CD4-positive, alpha-beta T cell treated with Interleukin-17A for 4 hours (primary cell): ENCODE results near the gene B3GALT2.

Source experiments
- DNase-seq: peaks from one replicate; pipeline ENCODE4 v3.0.0-alpha.2; 2020; ENCODE audit warnings: mixed read lengths

The B3GALT2 gene

GRCh38 chr1:193181985-193182384, 4.4 kb downstream of the B3GALT2 start:
- peak; percentile 12 for DNase-seq

- DNase-seq: no peak
Observed at GRCh38 chr1:193181536-193181935, 4.9 kb downstream of the B3GALT2 start.

GRCh38 chr1:193179094-193179493, 7.3 kb downstream of the B3GALT2 start:
- no peak for DNase-seq

GRCh38 chr1:193176788-193177187, 9.6 kb downstream of the B3GALT2 start:
- no peak for DNase-seq

- no peak for DNase-seq
Observed at GRCh38 chr1:193176113-193176512, 10.3 kb downstream of the B3GALT2 start.

- DNase-seq: no peak
Observed at GRCh38 chr1:193157360-193157759, 29.1 kb downstream of the B3GALT2 start.

GRCh38 chr1:193156822-193157142, 29.6 kb downstream of the B3GALT2 start:
- no peak for DNase-seq

GRCh38 chr1:193156117-193156821, 30.1 kb downstream of the B3GALT2 start:
- no peak for DNase-seq

GRCh38 chr1:193144999-193145398, 41.4 kb downstream of the B3GALT2 start:
- no peak for DNase-seq

GRCh38 chr1:193144361-193144938, 42.0 kb downstream of the B3GALT2 start:
- DNase-seq: no peak

- no peak for DNase-seq
Observed at GRCh38 chr1:193143285-193143684, 43.1 kb downstream of the B3GALT2 start.

- no peak for DNase-seq
Observed at GRCh38 chr1:193142409-193142808, 44.0 kb downstream of the B3GALT2 start.

GRCh38 chr1:193141804-193142203, 44.6 kb downstream of the B3GALT2 start:
- no peak for DNase-seq

- no peak for DNase-seq
Observed at GRCh38 chr1:193140254-193140653, 46.2 kb downstream of the B3GALT2 start.

GRCh38 chr1:193131266-193131860, 55.0 kb downstream of the B3GALT2 start:
- DNase-seq: no peak
